ENCODE measurements around the gene SLC31A2. TPM values are rescaled to one million over a fixed set of nuclear protein-coding genes. Genes with fewer than 3 reads are reported as not detected.

Gene SLC31A2
- total RNA-seq, 4 donors from 2014 or later, result 6.7 to 26.6 (median 13.6) TPM

DNA sequence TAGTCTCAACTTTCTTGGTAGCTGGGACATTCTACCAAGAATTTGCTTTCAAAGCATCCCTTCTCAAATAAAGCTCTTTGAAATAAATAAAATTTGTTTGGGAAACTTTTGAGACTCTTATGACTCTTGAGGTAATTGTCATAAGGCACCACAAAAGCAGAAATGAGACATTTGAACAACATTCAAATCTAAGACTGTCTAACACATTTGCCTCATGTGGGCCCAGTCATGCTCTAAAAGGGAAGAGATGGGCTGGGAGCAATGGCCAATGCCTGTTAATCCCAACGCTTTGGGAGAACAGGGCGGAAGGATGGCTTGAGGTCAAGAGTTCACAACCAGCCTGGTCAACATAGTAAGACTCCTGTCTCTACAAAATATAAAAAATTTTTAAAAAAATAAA lies 26.4 kb downstream of the SLC31A2 start:
- no peaks in the 10 kb centered on the region for H3K4me1 ChIP-seq
- TF ChIP-seq, protein P1, sequence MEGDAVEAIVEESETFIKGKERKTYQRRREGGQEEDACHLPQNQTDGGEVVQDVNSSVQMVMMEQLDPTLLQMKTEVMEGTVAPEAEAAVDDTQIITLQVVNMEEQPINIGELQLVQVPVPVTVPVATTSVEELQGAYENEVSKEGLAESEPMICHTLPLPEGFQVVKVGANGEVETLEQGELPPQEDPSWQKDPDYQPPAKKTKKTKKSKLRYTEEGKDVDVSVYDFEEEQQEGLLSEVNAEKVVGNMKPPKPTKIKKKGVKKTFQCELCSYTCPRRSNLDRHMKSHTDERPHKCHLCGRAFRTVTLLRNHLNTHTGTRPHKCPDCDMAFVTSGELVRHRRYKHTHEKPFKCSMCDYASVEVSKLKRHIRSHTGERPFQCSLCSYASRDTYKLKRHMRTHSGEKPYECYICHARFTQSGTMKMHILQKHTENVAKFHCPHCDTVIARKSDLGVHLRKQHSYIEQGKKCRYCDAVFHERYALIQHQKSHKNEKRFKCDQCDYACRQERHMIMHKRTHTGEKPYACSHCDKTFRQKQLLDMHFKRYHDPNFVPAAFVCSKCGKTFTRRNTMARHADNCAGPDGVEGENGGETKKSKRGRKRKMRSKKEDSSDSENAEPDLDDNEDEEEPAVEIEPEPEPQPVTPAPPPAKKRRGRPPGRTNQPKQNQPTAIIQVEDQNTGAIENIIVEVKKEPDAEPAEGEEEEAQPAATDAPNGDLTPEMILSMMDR (IDR thresholded peaks at IDR 0.05), result no peak
- TF ChIP-seq EP300 (IDR thresholded peaks at IDR 0.05) (no peak), POLR2AphosphoS5 (IDR thresholded peaks at IDR 0.05) (no peak), POLR2A (IDR thresholded peaks at IDR 0.05) (no peak)
- H3K36me3 ChIP-seq, result peaks cover 16 to 96% of the 10 kb centered on the region in 2 donors
- no peak for ATAC-seq
- 94 to 96% methylated on average over 2 of the region's 2 CpGs for whole genome bisulfite sequencing, 2 donors (ENCODE audit: low coverage in 1 of 2)
- no peak overlapping the region for H3K27ac ChIP-seq
- H3K9me3 ChIP-seq, result no peaks in the 10 kb centered on the region
- H3K4me3 ChIP-seq, result no peak overlapping the region
- H3K27me3 ChIP-seq, result no peaks in the 10 kb centered on the region

DNA sequence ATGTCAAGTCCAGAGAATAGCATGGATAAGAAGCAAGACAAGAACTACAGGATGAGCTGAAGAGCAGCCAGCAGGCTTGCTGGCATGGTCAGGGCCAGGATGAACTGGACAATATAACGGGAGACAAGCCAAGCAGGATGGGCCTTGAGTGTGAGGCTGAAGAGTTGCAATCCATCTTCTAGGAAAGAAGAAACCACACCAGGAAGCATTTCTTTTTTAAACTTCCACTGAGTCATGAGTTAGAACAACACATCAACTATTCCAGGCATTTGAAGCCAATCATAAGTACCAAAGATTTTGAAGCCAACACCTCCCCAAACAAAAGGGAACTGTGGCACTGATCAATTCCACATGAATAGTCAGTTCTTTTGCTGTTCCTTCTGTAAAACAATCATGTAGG lies 27.3 kb downstream of the SLC31A2 start:
- 50 to 100% methylated on average over 1 of the region's 1 CpG for WGBS, 2 donors (ENCODE audit: low coverage in 1 of 2)
- Histone ChIP-seq H3K9me3 (no peaks in the 10 kb centered on the region), H3K36me3 (peaks cover 12 to 96% of the 10 kb centered on the region in 2 donors)

DNA sequence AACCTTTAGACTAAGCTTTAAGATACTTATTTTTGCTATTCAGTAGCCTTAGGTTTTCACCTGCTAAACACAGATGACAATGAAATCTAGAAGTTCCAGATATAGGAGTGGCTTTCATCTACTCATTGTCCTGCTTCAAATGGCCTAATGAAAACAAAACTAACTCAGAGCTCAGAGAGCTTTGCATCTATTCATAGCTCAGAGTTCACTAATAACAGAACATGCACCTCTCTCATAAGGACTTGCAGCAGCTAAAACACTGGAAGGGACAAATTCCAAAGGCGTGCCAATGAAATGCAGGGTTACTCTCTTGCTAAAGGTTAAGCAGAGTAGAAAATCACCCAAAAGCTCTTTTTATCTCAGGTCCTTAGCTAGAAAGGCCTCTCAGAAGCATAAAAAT lies 29.0 kb downstream of the SLC31A2 start:
- no peak overlapping the region for H3K4me3 ChIP-seq
- H3K36me3 ChIP-seq, result peaks cover 15 to 98% of the 10 kb centered on the region in 2 donors
- H3K27me3 ChIP-seq, result no peaks in the 10 kb centered on the region
- H3K4me1 ChIP-seq, result no peaks in the 10 kb centered on the region
- no peak overlapping the region for H3K27ac ChIP-seq
- TF ChIP-seq, protein P1 (IDR thresholded peaks at IDR 0.05), result no peak
- no peak for TF ChIP-seq POLR2AphosphoS5 (IDR thresholded peaks at IDR 0.05)
- TF ChIP-seq POLR2A (IDR thresholded peaks at IDR 0.05), result no peak
- TF ChIP-seq EP300 (IDR thresholded peaks at IDR 0.05), result no peak
- no peak for ATAC-seq
- 45 to 86% methylated on average over 1 of the region's 1 CpG for WGBS, 2 donors (ENCODE audit: low coverage in 1 of 2)
- no peaks in the 10 kb centered on the region for H3K9me3 ChIP-seq

More for the DNA sequence above, 27.3 kb downstream of the SLC31A2 start:
- Histone ChIP-seq H3K27me3 (no peaks in the 10 kb centered on the region), H3K4me1 (no peaks in the 10 kb centered on the region), H3K4me3 (no peak overlapping the region), H3K27ac (no peak overlapping the region)
- TF ChIP-seq POLR2A (IDR thresholded peaks at IDR 0.05) (no peak), POLR2AphosphoS5 (IDR thresholded peaks at IDR 0.05) (no peak), EP300 (IDR thresholded peaks at IDR 0.05) (no peak)
- TF ChIP-seq, protein P1 (IDR thresholded peaks at IDR 0.05), result no peak
- ATAC-seq, result no peak

DNA sequence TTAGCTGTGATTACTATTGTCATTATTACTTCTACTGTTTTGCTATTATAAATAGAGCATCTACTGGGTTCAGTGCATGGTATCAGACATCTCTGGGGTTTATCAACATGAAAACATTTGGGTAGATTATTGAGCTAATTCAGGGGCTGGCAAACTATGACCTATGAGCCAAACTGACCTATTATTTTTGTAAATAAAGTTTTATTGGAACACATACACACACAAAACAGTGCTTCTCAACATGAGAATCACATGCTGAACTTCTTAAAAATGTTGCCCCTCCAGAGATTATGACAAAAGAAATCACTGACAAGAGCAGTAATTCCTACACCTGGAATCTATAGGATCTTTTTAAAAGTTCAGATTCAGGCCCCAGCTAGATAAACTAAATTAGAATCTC lies 30.4 kb downstream of the SLC31A2 start:
- Histone ChIP-seq H3K36me3 (peaks cover 15 to 99% of the 10 kb centered on the region in 2 donors), H3K27me3 (no peaks in the 10 kb centered on the region), H3K4me1 (no peaks in the 10 kb centered on the region), H3K27ac (no peak overlapping the region), H3K4me3 (no peak overlapping the region), H3K9me3 (no peaks in the 10 kb centered on the region)
- TF ChIP-seq EP300 (IDR thresholded peaks at IDR 0.05), result no peak
- TF ChIP-seq POLR2A (IDR thresholded peaks at IDR 0.05), result no peak
- no peak for TF ChIP-seq POLR2AphosphoS5 (IDR thresholded peaks at IDR 0.05)
- TF ChIP-seq, protein P1 (IDR thresholded peaks at IDR 0.05), result no peak
- ATAC-seq, result no peak

DNA sequence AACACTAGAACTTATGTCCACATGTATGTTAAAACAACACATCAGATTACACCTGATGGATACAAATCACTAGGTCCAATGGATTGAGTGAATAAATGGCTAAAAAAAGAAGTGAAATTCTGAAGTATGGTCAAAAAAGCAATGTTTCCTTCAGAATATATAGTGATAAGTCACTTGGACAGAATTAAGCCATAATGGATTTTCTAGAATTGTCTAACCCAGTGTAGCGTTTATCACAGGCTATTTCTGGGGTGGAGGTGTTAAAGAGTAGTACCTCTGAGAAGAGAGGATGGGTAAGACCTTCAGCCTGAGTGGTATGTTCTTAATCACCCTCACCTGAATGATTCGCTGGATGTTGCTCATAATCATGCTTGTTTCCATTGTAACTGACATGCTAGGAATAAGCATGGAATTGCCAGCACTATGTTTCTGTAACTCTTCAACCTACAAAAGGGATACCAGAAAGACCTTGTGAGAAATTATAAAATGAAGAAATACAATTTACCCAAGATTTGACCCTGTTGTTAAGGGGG lies 33.2 kb downstream of the SLC31A2 start:
- H3K4me3 ChIP-seq, result no peak overlapping the region
- H3K9me3 ChIP-seq, result no peaks in the 10 kb centered on the region
- peaks cover 17 to 99% of the 10 kb centered on the region in 2 donors for H3K36me3 ChIP-seq
- no peaks in the 10 kb centered on the region for H3K27me3 ChIP-seq
- H3K4me1 ChIP-seq, result no peaks in the 10 kb centered on the region
- no peak overlapping the region for H3K27ac ChIP-seq
- 96 to 100% methylated on average over 2 of the region's 2 CpGs for WGBS, 2 donors (ENCODE audit: low coverage in 1 of 2)
- TF ChIP-seq EP300 (IDR thresholded peaks at IDR 0.05) (no peak), POLR2A (IDR thresholded peaks at IDR 0.05) (no peak), POLR2AphosphoS5 (IDR thresholded peaks at IDR 0.05) (no peak)
- TF ChIP-seq, protein P1 (IDR thresholded peaks at IDR 0.05), result no peak
- no peak for ATAC-seq

Measured in gastroesophageal sphincter (tissue), 4 donors.